Measurements from ENCODE around the gene CAB39L.

CAB39L gene

GRCh38 chr13:49308921-49309408 is 134.9 kb downstream of the CAB39L start:
- Histone ChIP-seq H3K4me3 (ENCODE audit: low read depth, low read length) (no peak overlapping the region), H3K27me3 (ENCODE audit: control insufficient read depth, insufficient read depth, low read length) (no peaks in the 10 kb centered on the region), H3K9ac (ENCODE audit: low read length) (no peak overlapping the region), H3K36me3 (ENCODE audit: control insufficient read depth, insufficient read depth, low read length) (no peaks in the 10 kb centered on the region), H3K27ac (ENCODE audit: low read depth, low read length) (no peak overlapping the region), H3K9me3 (ENCODE audit: control insufficient read depth, insufficient read depth, low read depth, low read length) (no peaks in the 10 kb centered on the region), H3K4me1 (ENCODE audit: control insufficient read depth, insufficient read depth, low read length) (peaks cover under 1% of the 10 kb centered on the region; the same call in 1 of the 2 replicates)

- no peaks in the 10 kb centered on the region for H3K4me1 ChIP-seq (ENCODE audit: control insufficient read depth, insufficient read depth, low read length)
- no peaks in the 10 kb centered on the region for H3K9me3 ChIP-seq (ENCODE audit: control insufficient read depth, insufficient read depth, low read depth, low read length)
- no peak overlapping the region for H3K4me3 ChIP-seq (ENCODE audit: low read depth, low read length)
- H3K36me3 ChIP-seq (ENCODE audit: control insufficient read depth, insufficient read depth, low read length), result no peaks in the 10 kb centered on the region
- no peaks in the 10 kb centered on the region for H3K27me3 ChIP-seq (ENCODE audit: control insufficient read depth, insufficient read depth, low read length)
- H3K9ac ChIP-seq (ENCODE audit: low read length), result no peak overlapping the region
- H3K27ac ChIP-seq (ENCODE audit: low read depth, low read length), result no peak overlapping the region
These were observed 135.6 kb downstream of the CAB39L start for GRCh38 chr13:49308097-49308875.

GRCh38 chr13:49307365-49307764 is 136.5 kb downstream of the CAB39L start:
- Histone ChIP-seq H3K27ac (ENCODE audit: low read depth, low read length) (no peak overlapping the region), H3K27me3 (ENCODE audit: control insufficient read depth, insufficient read depth, low read length) (no peaks in the 10 kb centered on the region), H3K4me1 (ENCODE audit: control insufficient read depth, insufficient read depth, low read length) (no peaks in the 10 kb centered on the region), H3K9me3 (ENCODE audit: control insufficient read depth, insufficient read depth, low read depth, low read length) (no peaks in the 10 kb centered on the region), H3K4me3 (ENCODE audit: low read depth, low read length) (no peak overlapping the region), H3K36me3 (ENCODE audit: control insufficient read depth, insufficient read depth, low read length) (no peaks in the 10 kb centered on the region), H3K9ac (ENCODE audit: low read length) (no peak overlapping the region)

- Histone ChIP-seq H3K4me1 (ENCODE audit: control insufficient read depth, insufficient read depth, low read length) (no peaks in the 10 kb centered on the region), H3K27me3 (ENCODE audit: control insufficient read depth, insufficient read depth, low read length) (no peaks in the 10 kb centered on the region), H3K9ac (ENCODE audit: low read length) (no peak overlapping the region), H3K4me3 (ENCODE audit: low read depth, low read length) (no peak overlapping the region), H3K27ac (ENCODE audit: low read depth, low read length) (no peak overlapping the region), H3K36me3 (ENCODE audit: control insufficient read depth, insufficient read depth, low read length) (no peaks in the 10 kb centered on the region), H3K9me3 (ENCODE audit: control insufficient read depth, insufficient read depth, low read depth, low read length) (no peaks in the 10 kb centered on the region)
These were observed 138.0 kb downstream of the CAB39L start for GRCh38 chr13:49305792-49306425.

GRCh38 chr13:49304763-49305700 is 138.8 kb downstream of the CAB39L start:
- Histone ChIP-seq H3K27me3 (ENCODE audit: control insufficient read depth, insufficient read depth, low read length) (no peaks in the 10 kb centered on the region), H3K4me3 (ENCODE audit: low read depth, low read length) (no peak overlapping the region), H3K27ac (ENCODE audit: low read depth, low read length) (no peak overlapping the region), H3K36me3 (ENCODE audit: control insufficient read depth, insufficient read depth, low read length) (no peaks in the 10 kb centered on the region), H3K9ac (ENCODE audit: low read length) (no peak overlapping the region), H3K9me3 (ENCODE audit: control insufficient read depth, insufficient read depth, low read depth, low read length) (no peaks in the 10 kb centered on the region), H3K4me1 (ENCODE audit: control insufficient read depth, insufficient read depth, low read length) (no peaks in the 10 kb centered on the region)

- Histone ChIP-seq H3K4me3 (ENCODE audit: low read depth, low read length) (no peak overlapping the region), H3K9me3 (ENCODE audit: control insufficient read depth, insufficient read depth, low read depth, low read length) (no peaks in the 10 kb centered on the region), H3K27ac (ENCODE audit: low read depth, low read length) (no peak overlapping the region), H3K36me3 (ENCODE audit: control insufficient read depth, insufficient read depth, low read length) (no peaks in the 10 kb centered on the region), H3K9ac (ENCODE audit: low read length) (no peak overlapping the region), H3K27me3 (ENCODE audit: control insufficient read depth, insufficient read depth, low read length) (no peaks in the 10 kb centered on the region), H3K4me1 (ENCODE audit: control insufficient read depth, insufficient read depth, low read length) (no peaks in the 10 kb centered on the region; the same call in 1 of the 2 replicates)
These were observed 139.5 kb downstream of the CAB39L start for GRCh38 chr13:49304356-49304755.

- Histone ChIP-seq H3K4me3 (ENCODE audit: low read depth, low read length) (no peak overlapping the region), H3K9ac (ENCODE audit: low read length) (no peak overlapping the region), H3K9me3 (ENCODE audit: control insufficient read depth, insufficient read depth, low read depth, low read length) (no peaks in the 10 kb centered on the region), H3K36me3 (ENCODE audit: control insufficient read depth, insufficient read depth, low read length) (no peaks in the 10 kb centered on the region), H3K27me3 (ENCODE audit: control insufficient read depth, insufficient read depth, low read length) (no peaks in the 10 kb centered on the region), H3K27ac (ENCODE audit: low read depth, low read length) (no peak overlapping the region), H3K4me1 (ENCODE audit: control insufficient read depth, insufficient read depth, low read length) (no peaks in the 10 kb centered on the region; the same call in 1 of the 2 replicates)
These were observed 140.2 kb downstream of the CAB39L start for GRCh38 chr13:49303533-49304252.

GRCh38 chr13:49302817-49303216 is 141.0 kb downstream of the CAB39L start:
- H3K4me1 ChIP-seq (ENCODE audit: control insufficient read depth, insufficient read depth, low read length), result no peaks in the 10 kb centered on the region; the same call in 1 of the 2 replicates
- no peak overlapping the region for H3K9ac ChIP-seq (ENCODE audit: low read length)
- no peaks in the 10 kb centered on the region for H3K9me3 ChIP-seq (ENCODE audit: control insufficient read depth, insufficient read depth, low read depth, low read length)
- H3K36me3 ChIP-seq (ENCODE audit: control insufficient read depth, insufficient read depth, low read length), result no peaks in the 10 kb centered on the region
- H3K27ac ChIP-seq (ENCODE audit: low read depth, low read length), result no peak overlapping the region
- no peaks in the 10 kb centered on the region for H3K27me3 ChIP-seq (ENCODE audit: control insufficient read depth, insufficient read depth, low read length)
- no peak overlapping the region for H3K4me3 ChIP-seq (ENCODE audit: low read depth, low read length)

- H3K9me3 ChIP-seq (ENCODE audit: control insufficient read depth, insufficient read depth, low read depth, low read length), result no peaks in the 10 kb centered on the region
- H3K27ac ChIP-seq (ENCODE audit: low read depth, low read length), result no peak overlapping the region
- H3K27me3 ChIP-seq (ENCODE audit: control insufficient read depth, insufficient read depth, low read length), result no peaks in the 10 kb centered on the region
- no peak overlapping the region for H3K4me3 ChIP-seq (ENCODE audit: low read depth, low read length)
- H3K36me3 ChIP-seq (ENCODE audit: control insufficient read depth, insufficient read depth, low read length), result no peaks in the 10 kb centered on the region
- H3K9ac ChIP-seq (ENCODE audit: low read length), result no peak overlapping the region
- H3K4me1 ChIP-seq (ENCODE audit: control insufficient read depth, insufficient read depth, low read length), result no peaks in the 10 kb centered on the region; the same call in 1 of the 2 replicates
These were observed 141.6 kb downstream of the CAB39L start for GRCh38 chr13:49302222-49302621.

Measured in HUES6 (cell line).